OCI-LY3 (cell line): Measurements from ENCODE around the gene RPUSD3.

ENCODE experiments used
- EZH2phosphoT487 ChIP-seq: fragments of 200-600 bp; shearing (Covaris generic); IDR thresholded peaks from 2 replicates; pipeline ENCODE4 v1.6.1; 2018; ENCODE audit warnings: antibody characterized with exemption, mixed run types, low read depth
- TF ChIP-seq, protein P1 (sequence below): fragments of 200-600, 300-600 bp; sonication (generic); IDR thresholded peaks from 2 replicates; pipeline ENCODE4 v1.5.1; 2014; ENCODE audit warnings: antibody characterized with exemption, low read length, low read depth

DNA sequence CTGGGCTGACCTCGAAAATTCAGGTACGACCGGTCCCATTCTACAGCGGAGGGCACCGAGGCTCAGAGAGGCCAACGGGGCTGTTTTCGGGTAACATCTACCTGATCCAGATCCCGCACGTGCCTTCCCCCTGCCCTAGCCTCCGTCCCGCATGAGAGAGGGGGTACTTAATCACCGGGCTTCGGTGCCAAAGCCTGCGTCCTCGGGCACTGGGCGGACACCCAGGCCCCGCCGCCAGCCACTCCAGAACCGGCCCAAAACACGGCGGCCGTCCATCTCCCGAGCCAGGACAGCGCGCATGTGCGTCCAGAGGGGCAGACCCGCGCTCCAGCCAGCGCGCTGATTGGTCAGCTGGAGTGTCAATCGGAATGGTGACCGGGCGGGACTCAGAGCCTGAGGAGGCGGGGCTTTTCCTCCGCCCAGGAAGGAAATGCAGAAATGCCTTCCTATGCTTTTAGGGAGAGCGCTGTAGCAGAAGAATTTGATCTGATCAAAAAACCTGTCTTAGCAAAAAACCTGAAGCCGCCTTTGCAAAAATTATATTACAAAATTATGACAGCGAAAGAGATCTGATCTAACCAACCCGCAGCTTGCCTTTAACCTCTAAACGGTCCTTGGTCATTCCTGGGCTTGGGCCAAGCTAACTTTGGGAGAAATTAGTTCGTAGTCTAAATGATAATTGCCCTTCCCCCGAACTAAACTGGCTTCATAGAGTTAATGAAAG is at the start of gene RPUSD3:
- TF ChIP-seq, protein P1, sequence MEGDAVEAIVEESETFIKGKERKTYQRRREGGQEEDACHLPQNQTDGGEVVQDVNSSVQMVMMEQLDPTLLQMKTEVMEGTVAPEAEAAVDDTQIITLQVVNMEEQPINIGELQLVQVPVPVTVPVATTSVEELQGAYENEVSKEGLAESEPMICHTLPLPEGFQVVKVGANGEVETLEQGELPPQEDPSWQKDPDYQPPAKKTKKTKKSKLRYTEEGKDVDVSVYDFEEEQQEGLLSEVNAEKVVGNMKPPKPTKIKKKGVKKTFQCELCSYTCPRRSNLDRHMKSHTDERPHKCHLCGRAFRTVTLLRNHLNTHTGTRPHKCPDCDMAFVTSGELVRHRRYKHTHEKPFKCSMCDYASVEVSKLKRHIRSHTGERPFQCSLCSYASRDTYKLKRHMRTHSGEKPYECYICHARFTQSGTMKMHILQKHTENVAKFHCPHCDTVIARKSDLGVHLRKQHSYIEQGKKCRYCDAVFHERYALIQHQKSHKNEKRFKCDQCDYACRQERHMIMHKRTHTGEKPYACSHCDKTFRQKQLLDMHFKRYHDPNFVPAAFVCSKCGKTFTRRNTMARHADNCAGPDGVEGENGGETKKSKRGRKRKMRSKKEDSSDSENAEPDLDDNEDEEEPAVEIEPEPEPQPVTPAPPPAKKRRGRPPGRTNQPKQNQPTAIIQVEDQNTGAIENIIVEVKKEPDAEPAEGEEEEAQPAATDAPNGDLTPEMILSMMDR: no peak
- TF ChIP-seq EZH2phosphoT487: no peak
